Stomach (tissue), 9 donors: ENCODE results near the gene RPS2. TPM values are rescaled to one million over a fixed set of nuclear protein-coding genes. Genes with fewer than 3 reads are reported as not detected.
A peak's percentile ranks its signal among the peaks of the same experiment; 100 is the strongest.

Source experiments
- DNase-seq, 2 donors: peaks; one replicate each; pipeline versions ENCODE4 v3.0.0 to v3.0.0-alpha.2; 2013 to 2019
- H3K27ac ChIP-seq, 5 donors: fragments of 200-600 bp in 4 of 5; sonication (generic) in 4 of 5; one replicate each; pipeline ENCODE4 v1.5.1; 2013 to 2019; ENCODE audit warnings: mild to moderate bottlenecking in 1 of 5, moderate library complexity in 1 of 5
- H3K27me3 ChIP-seq, 3 donors: fragments of 200-600 bp; sonication (generic); one replicate each; pipeline ENCODE4 v1.5.1; 2017 to 2019; ENCODE audit warnings: mixed run types in 1 of 3
- H3K36me3 ChIP-seq, 4 donors: fragments of 200-600 bp; sonication (generic); 1 replicate in 3 of 4; 2 replicates in 1 of 4; pipeline ENCODE4 v1.5.1; 2016 to 2019
- H3K4me1 ChIP-seq, 4 donors: fragments of 200-600 bp; sonication (generic); one replicate each; pipeline ENCODE4 v1.5.1; 2016 to 2019
- H3K4me3 ChIP-seq, 4 donors: fragments of 200-600 bp; sonication (generic) in 3 of 4; one replicate each; pipeline ENCODE4 v1.5.1; 2016 to 2019; ENCODE audit warnings: mild to moderate bottlenecking in 1 of 4
- H3K9me3 ChIP-seq, 4 donors: fragments of 200-600 bp; sonication (generic); one replicate each; pipeline ENCODE4 v1.5.1; 2016 to 2019
- EP300 ChIP-seq: sonication (generic); formaldehyde crosslinking; IDR thresholded peaks from one replicate; pipeline ENCODE4 v1.6.1; 2017; ENCODE audit warnings: antibody characterized with exemption
- POLR2A ChIP-seq, 4 donors: fragments of 450-650 bp; IDR thresholded peaks; one replicate each; pipeline ENCODE4 v1.6.1; 2016; ENCODE audit warnings: antibody characterized with exemption in 4 of 4, control low read depth in 2 of 4, mild to moderate bottlenecking in 1 of 4, moderate library complexity in 1 of 4
- POLR2AphosphoS5 ChIP-seq, 3 donors: sonication (generic); formaldehyde crosslinking; IDR thresholded peaks; one replicate each; pipeline ENCODE4 v1.6.1; 2016; ENCODE audit warnings: antibody characterized with exemption in 3 of 3
- WGBS, 5 donors: extraction: QIAGEN DNeasy Blood & Tissue Kit in 3 of 5; methylation state at CpG; one replicate each; pipeline versions ENCODE4 v1.1.5 to v1.1.7; 2013 to 2018; 5-methylcytosine and 5-hydroxymethylcytosine counted together
- intact Hi-C: fragments of 100-400 bp; cut with DNase I; formaldehyde crosslinking; loops from one replicate; pipeline ENCODE4 v1.15.1; 2023; ENCODE audit warnings: low total_unique reads
- polyA plus RNA-seq, 3 donors: library from polyadenylated mRNA; stranded (reverse); fragments of 200-250 nt; gene quantifications; one replicate each; pipeline ENCODE4 v1.2.3, GENCODE V29; 2013
- total RNA-seq, 5 donors: library from RNA; depleted of rRNA; stranded (reverse); fragments of >200 nt; gene quantifications; one replicate each; pipeline versions ENCODE4 v1.1.0 to v1.2.3, GENCODE V29; 2014 to 2016
- TF ChIP-seq, protein P1 (sequence below), 7 experiments: fragments of 450-650 bp in 4 of 7; fragments of 200-600 bp in 3 of 7; sonication (generic) in 3 of 7; IDR thresholded peaks; one replicate each; pipeline ENCODE4 v1.5.1; 2016 to 2019; ENCODE audit warnings: antibody characterized with exemption in 7 of 7, control low read depth in 2 of 7, mild to moderate bottlenecking in 1 of 7
- donor health status: healthy with polysubstance abuse.
- donor health status: Bipolar disorder and iron deficiency.
- donor health status: healthy.

The RPS2 gene
- total and polyA plus RNA-seq, 8 donors, result 997 to 4,842 (median 2,511) TPM

DNA sequence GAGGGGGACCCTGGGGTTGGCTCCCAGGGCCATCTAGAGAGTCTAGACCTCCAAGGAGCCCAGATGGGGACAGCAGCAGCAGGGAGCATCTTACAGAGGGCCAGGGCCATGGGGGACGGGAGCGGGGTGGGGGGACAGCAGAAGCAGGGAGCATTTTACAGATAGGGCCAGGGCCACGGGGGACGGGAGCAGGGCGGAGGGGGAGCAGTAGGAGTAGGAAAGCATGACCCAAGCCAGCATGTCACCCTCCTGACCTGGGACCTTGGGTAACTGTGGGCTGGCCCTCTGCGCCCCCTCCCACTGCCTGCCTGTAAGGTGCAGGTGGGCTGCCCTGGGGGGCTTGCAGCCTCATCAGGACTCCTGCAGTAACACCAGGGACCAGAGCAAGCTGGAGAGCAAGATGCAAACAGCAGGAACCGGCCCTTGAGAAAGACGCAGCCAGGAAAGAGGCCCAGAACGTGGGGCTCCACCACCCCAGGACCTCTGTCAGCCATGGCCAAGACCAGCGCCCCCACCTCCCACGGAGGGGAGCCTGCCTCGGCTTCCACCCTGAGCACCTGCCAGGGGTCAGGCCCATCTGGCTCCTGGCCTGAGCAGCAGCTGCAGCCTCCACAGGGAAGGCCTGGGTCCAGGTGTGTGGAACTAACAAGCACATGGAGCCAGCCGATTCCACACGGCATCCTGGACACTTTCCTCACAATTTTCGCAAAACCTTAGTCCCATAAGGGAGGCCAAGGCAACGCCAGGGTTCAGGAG, 42.6 kb upstream of the RPS2 start:
- TF ChIP-seq, protein P1, sequence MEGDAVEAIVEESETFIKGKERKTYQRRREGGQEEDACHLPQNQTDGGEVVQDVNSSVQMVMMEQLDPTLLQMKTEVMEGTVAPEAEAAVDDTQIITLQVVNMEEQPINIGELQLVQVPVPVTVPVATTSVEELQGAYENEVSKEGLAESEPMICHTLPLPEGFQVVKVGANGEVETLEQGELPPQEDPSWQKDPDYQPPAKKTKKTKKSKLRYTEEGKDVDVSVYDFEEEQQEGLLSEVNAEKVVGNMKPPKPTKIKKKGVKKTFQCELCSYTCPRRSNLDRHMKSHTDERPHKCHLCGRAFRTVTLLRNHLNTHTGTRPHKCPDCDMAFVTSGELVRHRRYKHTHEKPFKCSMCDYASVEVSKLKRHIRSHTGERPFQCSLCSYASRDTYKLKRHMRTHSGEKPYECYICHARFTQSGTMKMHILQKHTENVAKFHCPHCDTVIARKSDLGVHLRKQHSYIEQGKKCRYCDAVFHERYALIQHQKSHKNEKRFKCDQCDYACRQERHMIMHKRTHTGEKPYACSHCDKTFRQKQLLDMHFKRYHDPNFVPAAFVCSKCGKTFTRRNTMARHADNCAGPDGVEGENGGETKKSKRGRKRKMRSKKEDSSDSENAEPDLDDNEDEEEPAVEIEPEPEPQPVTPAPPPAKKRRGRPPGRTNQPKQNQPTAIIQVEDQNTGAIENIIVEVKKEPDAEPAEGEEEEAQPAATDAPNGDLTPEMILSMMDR (IDR thresholded peaks at IDR 0.05), result no peak
- TF ChIP-seq POLR2A (IDR thresholded peaks at IDR 0.05) (no peak), EP300 (no peak), POLR2AphosphoS5 (IDR thresholded peaks at IDR 0.05) (no peak)
- no peaks in the 10 kb centered on the region for H3K9me3 ChIP-seq
- 68 to 76% (median 70%) methylated on average over 16 of the region's 16 CpGs for whole genome bisulfite sequencing, 5 donors
- DNase-seq, result no peak
- peaks cover 6 to 27% (median 22%) of the 10 kb centered on the region in 4 donors for H3K36me3 ChIP-seq
- intact Hi-C loops, result no loop called here
- H3K4me1 ChIP-seq, result peaks cover 59 to 71% (median 68%) of the 10 kb centered on the region in 4 donors
- H3K27ac ChIP-seq, result peak overlapping the region in 4 of 5 donors; percentile 92 to 96 (median 95)
- H3K27me3 ChIP-seq, result no peaks in the 10 kb centered on the region
- peak overlapping the region in 3 of 4 donors; percentile 66 to 96 (median 81) for H3K4me3 ChIP-seq

DNA sequence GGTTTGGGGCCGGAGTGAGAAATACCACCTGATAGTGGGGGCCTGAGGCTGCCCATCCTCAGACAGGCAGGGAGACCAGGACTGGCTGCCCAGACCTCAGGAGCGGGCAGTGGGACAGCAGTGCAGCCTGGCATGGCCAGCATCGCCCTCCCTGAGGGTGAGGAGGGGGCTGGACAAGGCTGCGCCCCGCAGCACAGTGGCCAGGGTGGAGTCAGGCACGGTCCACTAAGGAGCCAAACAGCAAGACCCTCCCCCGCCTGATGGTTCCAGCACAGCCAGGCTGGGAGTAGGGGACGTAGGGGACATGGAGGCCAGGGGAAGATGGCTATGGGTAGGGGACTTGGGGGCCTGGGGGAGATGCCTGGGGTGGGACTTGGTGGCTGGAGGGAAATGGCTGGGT, 41.7 kb upstream of the RPS2 start:
- intact Hi-C loops, result no loop called here
- Histone ChIP-seq H3K36me3 (peaks cover 16 to 37% (median 32%) of the 10 kb centered on the region in 4 donors), H3K27me3 (no peaks in the 10 kb centered on the region), H3K27ac (no peak overlapping the region), H3K9me3 (no peaks in the 10 kb centered on the region), H3K4me3 (no peak overlapping the region), H3K4me1 (peaks cover 59 to 71% (median 68%) of the 10 kb centered on the region in 4 donors)
- TF ChIP-seq EP300 (no peak), POLR2A (IDR thresholded peaks at IDR 0.05) (no peak), POLR2AphosphoS5 (IDR thresholded peaks at IDR 0.05) (no peak)
- TF ChIP-seq, protein P1 (IDR thresholded peaks at IDR 0.05), result no peak
- no peak for DNase-seq
- WGBS, 5 donors, result 91 to 94% (median 93%) methylated on average over 7 to 8 of the region's 8 CpGs

DNA sequence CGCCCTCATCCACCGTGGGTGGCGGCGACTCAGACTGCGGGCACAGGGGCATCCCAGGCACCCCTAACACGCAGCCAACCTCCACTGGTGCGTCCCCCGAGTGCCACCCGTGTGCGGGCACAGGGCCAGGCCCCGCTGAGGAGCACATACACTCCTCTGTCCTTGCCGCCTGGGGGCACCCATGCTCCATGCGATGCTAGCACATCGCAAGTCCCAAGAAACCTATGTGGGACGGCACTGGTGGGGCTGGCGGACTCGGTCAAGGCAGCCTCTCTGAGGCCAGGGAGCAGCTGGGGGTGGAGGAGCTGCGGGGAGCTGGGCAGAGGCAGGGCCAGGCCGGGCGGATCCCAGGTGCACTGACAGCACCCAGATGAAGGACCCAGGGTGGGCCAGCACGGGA, 41.0 kb upstream of the RPS2 start:
- DNase-seq, result no peak
- WGBS, 5 donors, result 66 to 81% (median 79%) methylated on average over 20 to 21 of the region's 21 CpGs
- TF ChIP-seq POLR2A (IDR thresholded peaks at IDR 0.05), result no peak
- no peak for TF ChIP-seq POLR2AphosphoS5 (IDR thresholded peaks at IDR 0.05)
- TF ChIP-seq, protein P1 (IDR thresholded peaks at IDR 0.05), result no peak
- TF ChIP-seq EP300, result no peak
- Histone ChIP-seq H3K36me3 (peaks cover 22 to 44% (median 38%) of the 10 kb centered on the region in 4 donors), H3K4me1 (peaks cover 58 to 69% (median 66%) of the 10 kb centered on the region in 4 donors), H3K9me3 (no peaks in the 10 kb centered on the region), H3K27me3 (no peaks in the 10 kb centered on the region), H3K4me3 (no peak overlapping the region), H3K27ac (no peak overlapping the region)
- intact Hi-C loops, result no loop called here

DNA sequence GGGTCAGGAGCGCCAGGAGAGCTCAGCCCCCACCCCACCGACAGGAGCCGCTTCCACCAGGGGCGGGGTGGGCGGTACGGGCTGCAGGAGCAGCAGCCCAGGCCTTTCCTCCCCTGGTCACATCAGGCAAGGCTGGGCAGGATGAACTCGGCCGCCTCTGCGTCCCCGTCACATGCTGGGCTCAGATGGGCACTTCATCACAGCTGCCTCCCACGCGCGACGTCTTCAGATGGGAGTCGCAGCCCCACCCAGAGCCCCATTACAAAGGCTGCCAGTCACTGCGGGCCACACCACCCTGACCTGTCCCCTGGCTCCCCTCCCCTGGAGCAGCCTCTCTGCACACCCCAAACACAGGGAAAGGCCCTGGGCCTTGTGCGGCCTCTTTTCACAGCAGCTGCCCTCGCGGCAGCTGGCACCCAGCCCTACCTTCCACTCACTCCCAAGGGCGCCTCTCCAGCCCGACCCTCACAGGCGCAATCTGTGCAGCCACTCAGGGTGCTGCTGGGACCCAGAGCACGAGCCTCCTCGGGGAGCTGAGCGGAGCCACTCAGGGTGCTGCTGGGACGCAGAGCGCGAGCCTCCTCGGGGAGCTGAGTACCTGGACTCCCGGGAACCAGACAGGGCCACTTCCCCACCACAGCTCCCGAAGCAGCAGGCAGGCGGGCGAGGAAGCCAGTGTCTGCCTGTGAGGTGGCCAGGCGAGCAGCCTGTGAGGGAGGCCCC, 40.3 kb upstream of the RPS2 start:
- DNase-seq, result no peak
- WGBS, 5 donors, result 69 to 82% (median 77%) methylated on average over 25 to 34 of the region's 34 CpGs
- TF ChIP-seq POLR2A (IDR thresholded peaks at IDR 0.05), result no peak
- TF ChIP-seq, protein P1 (IDR thresholded peaks at IDR 0.05), result no peak
- TF ChIP-seq POLR2AphosphoS5 (IDR thresholded peaks at IDR 0.05), result no peak
- no peak for TF ChIP-seq EP300

More for the DNA sequence above, 40.3 kb upstream of the RPS2 start:
- H3K4me3 ChIP-seq, result peak overlapping the region in 1 of 4 donors; percentile 29
- no peaks in the 10 kb centered on the region for H3K9me3 ChIP-seq
- H3K27ac ChIP-seq, result no peak overlapping the region
- H3K27me3 ChIP-seq, result no peaks in the 10 kb centered on the region
- intact Hi-C loops, result no loop called here
- H3K4me1 ChIP-seq, result peaks cover 51 to 63% (median 59%) of the 10 kb centered on the region in 4 donors
- peaks cover 29 to 51% (median 45%) of the 10 kb centered on the region in 4 donors for H3K36me3 ChIP-seq
